NB4 (cell line): Measurements from ENCODE around the gene ALDH5A1.

Experiments used
- CTCF ChIP-seq: IDR thresholded peaks from one replicate; pipeline ENCODE4 v1.5.1; 2012; ENCODE audit warnings: low read depth, low read length
- MAX ChIP-seq: IDR thresholded peaks from 2 replicates; pipeline ENCODE4 v1.6.1; 2011; ENCODE audit warnings: low read depth, low read length
- MYC ChIP-seq: IDR thresholded peaks from 2 replicates; pipeline ENCODE4 v1.6.1; 2011; ENCODE audit warnings: low read depth, low read length
- POLR2A ChIP-seq: IDR thresholded peaks from 2 replicates; pipeline ENCODE4 v1.6.1; 2011; ENCODE audit warnings: mild to moderate bottlenecking; ENCODE audit not compliant: insufficient read length; ENCODE audit errors: extremely low read depth

GRCh38 chr6:24534329-24534728 lies 39.6 kb downstream of the ALDH5A1 start:
- TF ChIP-seq CTCF (no peak), POLR2A (no peak), MAX (no peak), MYC (no peak)
